Neuron (in vitro differentiated cells): ENCODE data around the gene ZNF445.
"Not testable (repeated sequence)": the region's sequence is repeated elsewhere in the genome, so short reads cannot be mapped to it uniquely, and the experiment has no call there.

Experiments used
- H2AFZ ChIP-seq: one replicate; pipeline ENCODE4 v1.6.1; 2013; ENCODE audit warnings: low read depth, mild to moderate bottlenecking, inconsistent platforms, low read length, moderate library complexity
- H3K27me3 ChIP-seq: one replicate; pipeline ENCODE4 v1.6.1; 2013; ENCODE audit warnings: low read length; ENCODE audit not compliant: insufficient read depth
- H3K36me3 ChIP-seq: one replicate; pipeline ENCODE4 v1.6.1; 2013; ENCODE audit warnings: low read length; ENCODE audit not compliant: insufficient read depth
- H3K4me1 ChIP-seq: one replicate; pipeline ENCODE4 v1.6.1; 2013; ENCODE audit warnings: low read length; ENCODE audit not compliant: insufficient read depth
- H3K4me3 ChIP-seq: 2 replicates; pipeline ENCODE4 v1.5.1; 2013; ENCODE audit warnings: mild to moderate bottlenecking, low read length, moderate library complexity
- H3K9me3 ChIP-seq: one replicate; pipeline ENCODE4 v1.6.1; 2013; ENCODE audit warnings: low read length

The ZNF445 gene

DNA sequence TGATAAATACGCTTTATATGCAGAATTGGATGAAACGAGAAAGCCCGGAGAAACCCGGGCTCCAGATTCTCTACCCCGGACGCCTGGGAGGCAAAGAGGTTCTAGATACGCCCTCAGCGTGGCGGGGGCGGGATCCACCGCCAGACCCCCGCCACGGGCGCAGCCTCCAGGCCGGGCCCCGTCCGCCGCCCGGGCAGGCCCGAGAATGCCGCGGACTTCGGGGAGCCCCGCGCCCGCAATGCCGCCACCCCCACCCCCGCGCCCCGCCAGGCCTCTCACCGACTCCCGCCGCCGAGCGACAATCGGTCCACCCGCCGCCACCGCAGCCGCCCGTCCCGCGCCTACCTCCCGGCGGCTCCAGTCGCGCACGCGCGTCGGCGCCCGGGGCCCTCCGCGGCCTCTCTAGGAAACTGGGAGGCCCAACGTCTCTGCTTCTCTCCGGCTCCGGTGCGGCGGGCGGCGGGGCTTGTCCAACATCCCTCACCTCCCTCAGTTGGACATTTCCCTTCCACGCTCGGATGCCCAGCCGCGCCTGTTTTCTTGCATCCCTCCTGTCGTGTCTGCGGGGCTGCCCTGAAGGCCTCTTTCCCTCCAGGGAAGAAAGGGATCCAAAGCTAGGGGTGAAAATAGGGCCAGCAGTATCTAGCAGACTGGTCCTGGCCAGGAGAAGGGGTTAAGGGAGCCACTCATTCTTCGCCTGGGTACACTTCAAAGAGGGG lies at the start of gene ZNF445:
Gene ZNF445, minus strand, starts transcription at position 359 of the 719 bp plus-strand sequence. CDS start 22,121 bp downstream, outside the sequence.
- no peaks in the 10 kb centered on the region for H3K36me3 ChIP-seq
- peak within 1 kb of the TSS; percentile 77 for H2AFZ ChIP-seq
- peaks cover 3% of the 10 kb centered on the region for H3K9me3 ChIP-seq
- H3K4me1 ChIP-seq: peaks cover 16% of the 10 kb centered on the region
- H3K27me3 ChIP-seq: no peaks in the 10 kb centered on the region
- H3K4me3 ChIP-seq: peak within 1 kb of the TSS; percentile 96

DNA sequence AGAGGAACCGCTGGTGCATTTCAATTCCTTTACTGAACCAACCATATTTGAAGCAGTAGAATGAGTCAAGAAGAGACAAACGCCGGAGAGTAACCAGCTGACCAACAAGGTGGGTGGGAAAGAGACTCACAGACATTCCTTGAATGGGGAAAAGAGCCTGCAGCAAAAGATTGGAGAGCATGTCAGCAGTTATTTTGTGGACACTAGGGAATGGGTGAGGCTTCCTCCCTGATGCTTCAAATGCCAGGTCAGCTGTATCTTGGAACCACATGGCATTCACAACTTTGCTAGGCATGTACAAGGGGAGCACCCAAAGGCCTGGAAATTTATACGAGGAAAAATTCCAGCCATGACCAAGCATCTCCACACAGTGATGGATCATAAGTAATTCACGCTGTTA lies 47.6 kb upstream of the ZNF445 start:
- Histone ChIP-seq H3K4me3 (no peak overlapping the region), H3K9me3 (no peaks in the 10 kb centered on the region), H3K36me3 (no peaks in the 10 kb centered on the region), H3K27me3 (peaks cover 5% of the 10 kb centered on the region), H2AFZ (no peak overlapping the region), H3K4me1 (no peaks in the 10 kb centered on the region)

DNA sequence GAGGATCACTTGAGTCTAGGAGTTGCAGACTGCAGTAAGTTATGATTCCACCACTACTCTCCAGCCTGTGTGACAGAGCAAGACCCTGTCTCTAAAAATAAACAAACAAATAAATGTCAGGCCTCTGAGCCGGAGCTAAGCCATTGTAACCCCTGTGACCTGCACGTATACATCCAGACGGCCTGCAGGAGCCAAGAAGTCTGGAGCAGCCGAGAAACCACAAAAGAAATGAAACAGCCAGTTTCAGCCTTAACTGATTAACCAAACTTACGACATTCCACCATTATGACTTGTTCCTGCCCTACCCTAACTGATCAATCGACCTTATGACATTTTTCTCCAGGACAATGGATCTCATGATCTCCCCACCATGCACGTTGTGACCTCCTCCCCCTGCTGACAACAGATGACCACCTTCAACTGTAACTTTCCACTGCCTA lies 45.0 kb upstream of the ZNF445 start:
- H3K4me1 ChIP-seq: no peaks in the 10 kb centered on the region
- no peaks in the 10 kb centered on the region for H3K36me3 ChIP-seq
- H3K4me3 ChIP-seq: no peak overlapping the region
- H3K27me3 ChIP-seq: peaks cover 2% of the 10 kb centered on the region
- no peaks in the 10 kb centered on the region for H3K9me3 ChIP-seq
- H2AFZ ChIP-seq: no peak overlapping the region

DNA sequence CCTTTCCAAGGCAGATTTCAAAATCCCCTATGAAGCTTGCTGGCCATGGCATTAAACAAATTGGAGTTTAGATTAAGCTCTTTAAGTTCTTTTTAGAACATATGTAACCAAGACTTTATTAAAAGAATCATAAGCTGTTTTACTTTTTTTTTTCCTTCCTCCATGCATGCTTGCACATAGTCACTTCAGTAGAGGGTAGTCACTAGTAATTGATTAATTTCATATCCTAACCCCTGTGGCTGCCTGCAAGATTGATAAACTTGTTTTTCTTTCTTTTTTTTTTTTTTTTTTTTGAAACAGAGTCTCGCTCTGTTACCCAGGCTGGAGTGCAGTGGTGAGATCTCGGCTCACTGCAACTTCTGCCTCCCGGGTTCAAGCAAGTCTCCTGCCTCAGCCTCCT lies 44.3 kb upstream of the ZNF445 start:
- no peak overlapping the region for H2AFZ ChIP-seq
- H3K4me3 ChIP-seq: no peak overlapping the region
- H3K9me3 ChIP-seq: no peaks in the 10 kb centered on the region
- H3K36me3 ChIP-seq: no peaks in the 10 kb centered on the region
- H3K27me3 ChIP-seq: peaks cover 2% of the 10 kb centered on the region
- no peaks in the 10 kb centered on the region for H3K4me1 ChIP-seq

DNA sequence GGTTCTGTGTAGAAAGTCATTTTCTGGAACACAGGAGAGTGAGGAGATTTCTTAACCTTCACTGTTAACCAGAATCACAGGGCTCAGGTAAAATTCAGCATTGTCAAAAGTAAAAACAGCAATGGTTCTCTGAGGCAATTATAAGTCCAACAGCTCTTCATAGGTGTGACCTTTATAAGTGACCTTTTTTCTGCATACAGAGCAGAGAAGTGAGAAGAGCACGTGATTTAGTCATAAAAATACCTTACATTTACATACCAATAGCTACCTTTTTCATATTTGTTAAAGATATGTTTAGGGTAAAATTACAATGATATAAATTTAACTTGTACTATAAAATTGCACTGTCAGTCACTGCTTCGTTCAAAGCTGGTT lies 41.3 kb upstream of the ZNF445 start:
- peaks cover under 1% of the 10 kb centered on the region for H3K4me1 ChIP-seq
- no peaks in the 10 kb centered on the region for H3K9me3 ChIP-seq
- no peaks in the 10 kb centered on the region for H3K27me3 ChIP-seq
- H3K4me3 ChIP-seq: no peak overlapping the region
- no peak overlapping the region for H2AFZ ChIP-seq
- H3K36me3 ChIP-seq: no peaks in the 10 kb centered on the region

DNA sequence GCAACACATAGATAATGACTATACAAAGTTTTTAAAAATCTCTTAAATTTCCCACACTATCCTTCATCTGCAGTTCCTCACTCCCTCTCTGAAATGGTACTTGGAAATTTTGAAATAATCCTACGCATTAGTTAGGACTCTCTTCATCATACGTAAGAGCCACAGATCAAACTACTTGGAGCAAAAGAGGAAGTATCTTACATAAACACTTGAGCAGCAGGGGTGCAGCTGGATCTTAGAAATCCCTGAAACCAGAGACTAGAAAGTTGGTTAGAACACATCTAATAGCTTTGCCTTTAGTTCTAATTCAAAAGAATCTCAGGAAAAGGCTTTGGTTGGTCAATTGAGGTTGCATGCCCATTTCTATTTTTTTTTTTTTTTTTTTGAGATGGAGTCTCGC lies 38.8 kb upstream of the ZNF445 start:
- H2AFZ ChIP-seq: no peak overlapping the region
- H3K27me3 ChIP-seq: no peaks in the 10 kb centered on the region
- no peaks in the 10 kb centered on the region for H3K36me3 ChIP-seq
- peaks cover 7% of the 10 kb centered on the region for H3K4me1 ChIP-seq
- H3K9me3 ChIP-seq: no peaks in the 10 kb centered on the region
- H3K4me3 ChIP-seq: no peak overlapping the region

DNA sequence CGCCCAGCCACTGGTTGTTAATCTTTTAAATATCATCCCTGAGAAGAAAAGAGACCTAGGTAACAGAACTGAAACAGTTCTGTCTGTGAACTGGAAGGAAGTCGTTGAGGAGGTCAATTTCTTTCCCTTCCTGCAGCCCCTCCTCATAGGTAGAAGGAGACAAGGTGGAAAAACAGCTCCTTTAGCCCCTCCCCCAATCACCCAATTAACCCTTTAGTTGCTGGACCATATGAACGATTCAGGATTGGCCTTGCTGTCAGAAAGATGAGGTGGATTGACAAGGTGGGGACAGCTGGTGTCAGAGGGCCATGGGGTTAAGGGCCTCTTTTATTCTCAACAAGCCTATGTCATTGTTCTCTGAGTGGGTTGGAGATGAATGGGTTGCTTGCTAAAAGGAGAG lies 36.0 kb upstream of the ZNF445 start:
- H2AFZ ChIP-seq: no peak overlapping the region
- peaks cover 11% of the 10 kb centered on the region for H3K4me1 ChIP-seq
- no peaks in the 10 kb centered on the region for H3K36me3 ChIP-seq
- no peaks in the 10 kb centered on the region for H3K27me3 ChIP-seq
- no peaks in the 10 kb centered on the region for H3K9me3 ChIP-seq
- no peak overlapping the region for H3K4me3 ChIP-seq

DNA sequence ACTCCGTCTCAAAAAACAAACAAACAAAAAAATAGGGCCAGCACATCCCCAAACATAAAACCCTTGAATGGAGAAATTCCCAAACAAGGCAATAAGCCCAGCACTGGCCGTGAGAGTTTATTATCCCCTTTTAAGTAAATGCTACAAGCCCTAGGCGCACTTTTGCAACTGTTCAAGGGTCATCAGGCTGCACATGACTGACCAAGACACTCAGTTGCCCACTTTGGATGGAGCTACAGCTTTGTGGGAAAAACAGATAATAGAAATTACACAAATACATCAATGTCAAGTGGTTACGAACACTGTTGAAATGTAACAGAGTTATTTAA lies 33.7 kb upstream of the ZNF445 start:
- peak overlapping the region; percentile 91 for H2AFZ ChIP-seq
- H3K4me3 ChIP-seq: peak overlapping the region; percentile 68
- H3K4me1 ChIP-seq: peaks cover 11% of the 10 kb centered on the region
- peaks cover 3% of the 10 kb centered on the region for H3K9me3 ChIP-seq
- no peaks in the 10 kb centered on the region for H3K27me3 ChIP-seq
- no peaks in the 10 kb centered on the region for H3K36me3 ChIP-seq

DNA sequence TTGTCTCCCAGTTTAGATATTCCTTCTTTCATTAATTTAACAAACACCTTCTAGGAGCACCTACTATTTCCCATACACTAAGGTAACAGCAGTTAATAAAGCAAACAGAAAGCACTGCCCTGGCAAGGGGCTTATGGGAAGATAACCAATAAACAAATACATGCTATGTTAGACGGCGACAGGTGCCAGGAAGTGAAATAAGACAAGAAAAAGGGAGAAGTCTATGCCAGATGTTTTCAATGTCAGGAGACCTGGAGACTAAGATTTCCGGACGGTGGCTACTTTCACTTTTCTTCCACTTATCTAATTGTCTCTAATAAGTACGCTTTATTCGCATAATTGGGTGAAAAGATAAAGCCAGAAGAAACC lies 32.5 kb upstream of the ZNF445 start:
- peaks cover 11% of the 10 kb centered on the region for H3K4me1 ChIP-seq
- peak overlapping the region; percentile 91 for H2AFZ ChIP-seq
- no peaks in the 10 kb centered on the region for H3K27me3 ChIP-seq
- no peaks in the 10 kb centered on the region for H3K36me3 ChIP-seq
- peak overlapping the region; percentile 68 for H3K4me3 ChIP-seq
- H3K9me3 ChIP-seq: peaks cover 6% of the 10 kb centered on the region

DNA sequence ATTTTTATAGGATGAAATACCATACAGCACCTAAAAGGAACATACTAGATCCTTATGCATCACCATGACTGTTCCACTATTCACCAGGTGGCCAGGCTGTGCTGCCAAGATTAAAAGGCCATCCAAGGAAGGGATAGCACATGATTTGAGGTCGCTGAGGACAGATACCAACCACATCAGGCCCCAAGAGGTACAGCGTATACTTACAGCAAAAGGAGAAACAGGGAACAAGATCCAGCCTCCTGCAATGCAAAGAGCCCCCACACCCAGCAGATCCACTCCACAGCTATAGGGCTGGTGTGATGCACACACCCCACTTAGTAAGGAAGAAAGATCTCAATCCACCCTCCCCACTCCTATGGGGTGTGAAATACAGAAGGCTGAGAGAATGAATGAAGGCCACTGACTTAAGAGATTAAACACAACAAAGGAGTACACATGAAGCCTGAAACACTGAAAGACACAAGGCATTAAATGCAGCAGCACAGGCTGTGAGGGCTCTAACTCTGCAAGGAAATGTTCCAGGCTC lies 32.0 kb upstream of the ZNF445 start:
- Histone ChIP-seq H3K9me3 (peaks cover 6% of the 10 kb centered on the region), H2AFZ (peak overlapping the region; percentile 91), H3K36me3 (no peaks in the 10 kb centered on the region), H3K27me3 (no peaks in the 10 kb centered on the region), H3K4me3 (peak overlapping the region; percentile 68), H3K4me1 (peaks cover 11% of the 10 kb centered on the region)

DNA sequence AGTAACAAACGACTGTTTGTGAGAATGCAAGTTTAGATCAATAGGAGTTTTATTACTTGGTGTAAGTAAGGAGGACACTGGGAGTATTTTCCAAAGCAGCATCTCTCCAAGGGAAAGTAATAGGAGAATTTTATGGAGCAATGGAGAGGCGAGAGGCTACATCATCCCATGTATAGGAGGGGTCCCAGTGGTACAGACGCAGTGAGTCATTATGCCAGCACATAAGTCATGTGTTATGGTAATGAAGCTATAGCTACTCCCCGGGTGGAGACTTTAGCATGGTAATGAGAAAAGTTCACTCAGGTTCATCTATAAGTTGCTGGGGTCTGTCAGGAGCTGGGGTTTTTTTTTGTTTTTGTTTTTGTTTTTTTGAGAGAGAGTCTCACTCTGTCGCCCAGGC lies 29.5 kb upstream of the ZNF445 start:
- H3K4me3 ChIP-seq: no peak overlapping the region
- peaks cover 16% of the 10 kb centered on the region for H3K9me3 ChIP-seq
- H3K36me3 ChIP-seq: peaks cover 4% of the 10 kb centered on the region
- H3K27me3 ChIP-seq: no peaks in the 10 kb centered on the region
- no peak overlapping the region for H2AFZ ChIP-seq
- H3K4me1 ChIP-seq: peaks cover 8% of the 10 kb centered on the region

DNA sequence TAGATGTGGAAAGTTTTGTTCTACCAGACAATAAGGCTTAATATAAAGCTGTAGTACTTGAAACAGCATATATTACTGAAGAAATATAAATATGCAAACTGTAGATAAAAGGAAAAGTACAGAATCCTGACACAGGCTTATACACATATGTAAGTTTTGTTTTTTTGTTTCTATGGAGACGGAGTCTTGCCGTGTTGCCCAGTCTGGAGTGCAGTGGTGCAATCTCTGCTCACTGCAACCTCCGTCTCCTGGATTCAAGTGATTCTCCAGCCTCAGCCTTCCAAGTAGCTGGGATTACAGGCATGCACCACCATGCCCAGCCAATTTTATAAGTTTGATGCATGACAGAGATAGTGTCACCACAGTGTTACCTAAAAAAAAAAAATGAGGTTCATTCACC lies 29.1 kb upstream of the ZNF445 start:
- peaks cover 20% of the 10 kb centered on the region for H3K9me3 ChIP-seq
- no peak overlapping the region for H2AFZ ChIP-seq
- H3K27me3 ChIP-seq: no peaks in the 10 kb centered on the region
- H3K36me3 ChIP-seq: peaks cover 8% of the 10 kb centered on the region
- no peak overlapping the region for H3K4me3 ChIP-seq
- H3K4me1 ChIP-seq: peaks cover 8% of the 10 kb centered on the region

DNA sequence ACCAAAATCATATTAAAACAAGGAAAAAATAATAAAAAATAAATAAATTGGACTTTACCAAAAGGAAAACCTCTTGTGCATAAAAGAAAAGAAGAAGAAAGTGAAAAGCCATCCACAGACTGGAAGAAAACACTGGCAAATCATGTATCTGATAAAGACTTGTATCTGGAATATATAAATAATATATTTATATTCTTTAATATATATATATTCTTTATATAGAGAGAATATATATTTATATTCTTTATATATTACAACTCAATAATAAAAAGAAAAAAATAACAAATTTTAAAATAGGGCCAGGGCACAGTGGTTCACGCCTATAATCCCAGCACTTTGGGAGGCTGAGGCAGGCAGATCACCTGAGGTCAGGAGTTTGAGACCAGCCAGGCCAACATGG lies 27.1 kb upstream of the ZNF445 start:
- Histone ChIP-seq H3K36me3 (peaks cover 22% of the 10 kb centered on the region), H3K4me1 (peaks cover 3% of the 10 kb centered on the region), H3K27me3 (no peaks in the 10 kb centered on the region)

DNA sequence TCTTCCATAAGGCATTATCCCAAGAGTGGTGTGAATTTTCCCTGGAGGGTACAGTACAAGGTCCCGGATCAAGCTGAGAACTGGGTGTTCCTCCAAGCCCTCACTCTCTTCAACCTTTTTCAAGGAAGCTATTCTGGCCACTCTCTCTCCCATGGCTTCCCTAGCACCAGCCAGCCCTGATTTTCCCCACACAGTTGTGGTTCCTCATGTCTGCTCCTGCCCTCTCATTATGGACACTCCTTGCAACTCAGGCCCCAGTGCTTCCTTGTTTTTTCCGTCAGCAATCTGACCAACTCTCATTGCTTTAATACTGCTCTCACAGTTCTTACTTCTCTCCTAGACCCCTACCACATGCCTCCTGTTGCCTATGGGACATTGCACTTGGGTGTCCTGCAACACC lies 25.7 kb upstream of the ZNF445 start:
- not testable (repeated sequence) for H3K4me3 ChIP-seq, H3K4me1 ChIP-seq, H2AFZ ChIP-seq, H3K27me3 ChIP-seq
- H3K9me3 ChIP-seq: peaks cover 47% of the 10 kb centered on the region
- peaks cover 28% of the 10 kb centered on the region for H3K36me3 ChIP-seq

More for the DNA sequence above, 27.1 kb upstream of the ZNF445 start:
- H3K4me3 ChIP-seq: no peak overlapping the region
- no peak overlapping the region for H2AFZ ChIP-seq
- H3K9me3 ChIP-seq: peaks cover 35% of the 10 kb centered on the region
